ENCODE results near the gene OR4B1.

- TF ChIP-seq CTCF (IDR thresholded peaks at IDR 0.05) (no peak), POLR2A (IDR thresholded peaks at IDR 0.05) (no peak)
Observed at GRCh38 chr11:48242501-48242900, 25.9 kb downstream of the OR4B1 start.

All from adrenal gland (tissue), 5 donors.